ENCODE measurements around the gene POLQ. TPM values are rescaled to one million over a fixed set of nuclear protein-coding genes. Genes with fewer than 3 reads are reported as not detected.
"Not testable (repeated sequence)": the region's sequence is repeated elsewhere in the genome, so short reads cannot be mapped to it uniquely, and the experiment has no call there.

The POLQ gene
- total RNA-seq, 2 donors from 2014 or later: 0.23 to 0.48 TPM

GRCh38 chr3:121436641-121437040 lies 109.1 kb downstream of the POLQ start:
- intact Hi-C loops (cut with DNase I): no loop called here

GRCh38 chr3:121436074-121436473 lies 109.7 kb downstream of the POLQ start:
- intact Hi-C loops (cut with DNase I): no loop called here

More at GRCh38 chr3:121436641-121437040, 109.1 kb downstream of the POLQ start:
- DNase-seq (ENCODE audit: low spot score): no peak

GRCh38 chr3:121431726-121432517 lies 113.9 kb downstream of the POLQ start:
- no peak for DNase-seq (ENCODE audit: low spot score)
- intact Hi-C loops (cut with DNase I): no loop called here

More at GRCh38 chr3:121436074-121436473, 109.7 kb downstream of the POLQ start:
- DNase-seq (ENCODE audit: low spot score): no peak

GRCh38 chr3:121430664-121431215 lies 115.0 kb downstream of the POLQ start:
- intact Hi-C loops (cut with DNase I): no loop called here
- no peak for DNase-seq (ENCODE audit: low spot score)

GRCh38 chr3:121424549-121424948 lies 121.2 kb downstream of the POLQ start:
- intact Hi-C loops (cut with DNase I): no loop called here
- DNase-seq (ENCODE audit: low spot score): no peak

GRCh38 chr3:121418182-121418581 lies 127.6 kb downstream of the POLQ start:
- no peak for DNase-seq (ENCODE audit: low spot score)

GRCh38 chr3:121414924-121415323 lies 130.9 kb downstream of the POLQ start:
- DNase-seq (ENCODE audit: low spot score): no peak

More at GRCh38 chr3:121418182-121418581, 127.6 kb downstream of the POLQ start:
- intact Hi-C loops (cut with DNase I): no loop called here

GRCh38 chr3:121411523-121411922 lies 134.3 kb downstream of the POLQ start:
- DNase-seq (ENCODE audit: low spot score): no peak
- intact Hi-C loops (cut with DNase I): no loop called here

More at GRCh38 chr3:121414924-121415323, 130.9 kb downstream of the POLQ start:
- intact Hi-C loops (cut with DNase I): no loop called here

GRCh38 chr3:121405631-121406030 lies 140.2 kb downstream of the POLQ start:
- intact Hi-C loops (cut with DNase I): no loop called here
- DNase-seq (ENCODE audit: low spot score): no peak

- no peak for DNase-seq (ENCODE audit: low spot score)
- intact Hi-C loops (cut with DNase I): no loop called here
These were observed 146.0 kb downstream of the POLQ start for GRCh38 chr3:121399820-121400219.

- DNase-seq (ENCODE audit: low spot score); intact Hi-C loops (cut with DNase I): not testable (repeated sequence)
These were observed 147.7 kb downstream of the POLQ start for GRCh38 chr3:121398051-121398450.

- intact Hi-C loops (cut with DNase I); DNase-seq (ENCODE audit: low spot score): not testable (repeated sequence)
These were observed 149.8 kb downstream of the POLQ start for GRCh38 chr3:121395967-121396366.

- DNase-seq (ENCODE audit: low spot score); intact Hi-C loops (cut with DNase I): not testable (repeated sequence)
These were observed 157.5 kb downstream of the POLQ start for GRCh38 chr3:121388308-121388707.

Other genes starting within 250 kb of the POLQ start
- gene ARGFX, start 22.0 kb upstream of the POLQ start, total RNA-seq: not detected
- gene FBXO40, start 47.4 kb upstream of the POLQ start, total RNA-seq: 1 to 10 TPM in 1 of 2 donors, under 1 TPM in 1; 0.83 to 1.5 TPM
- 10 to 100 TPM; 33.8 to 72.0 TPM for gene HCLS1, start 114.9 kb upstream of the POLQ start, total RNA-seq
- gene GOLGB1, start 203.8 kb upstream of the POLQ start, total RNA-seq: 10 to 100 TPM; 58.3 to 64.2 TPM